Measurements from ENCODE around the gene ETS1. TPM values are rescaled to one million over a fixed set of nuclear protein-coding genes. Genes with fewer than 3 reads are reported as not detected.

ETS1 gene
- total RNA-seq, 1 experiment from 2014 or later, result 67.7 TPM

DNA sequence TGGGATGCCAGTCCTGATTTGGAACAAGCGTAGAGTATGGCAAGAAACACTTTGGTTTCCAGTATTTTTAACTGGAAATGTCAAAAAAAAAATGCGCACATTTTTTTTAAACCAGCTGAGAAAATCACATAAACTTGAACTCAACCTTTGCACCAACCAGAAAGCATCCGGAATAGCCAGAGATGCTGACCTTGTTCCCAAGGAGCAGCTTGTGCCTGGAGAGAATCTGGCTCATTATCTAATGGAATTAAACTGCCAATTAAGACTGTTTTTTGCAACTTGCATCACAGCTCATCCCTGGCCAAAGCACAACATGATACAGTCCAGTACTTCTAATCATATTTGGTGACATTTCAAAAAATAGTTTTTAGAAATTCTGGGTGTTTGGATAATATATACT, 8.4 kb upstream of the ETS1 start:
- no peak for DNase-seq (ENCODE audit: low read depth)

DNA sequence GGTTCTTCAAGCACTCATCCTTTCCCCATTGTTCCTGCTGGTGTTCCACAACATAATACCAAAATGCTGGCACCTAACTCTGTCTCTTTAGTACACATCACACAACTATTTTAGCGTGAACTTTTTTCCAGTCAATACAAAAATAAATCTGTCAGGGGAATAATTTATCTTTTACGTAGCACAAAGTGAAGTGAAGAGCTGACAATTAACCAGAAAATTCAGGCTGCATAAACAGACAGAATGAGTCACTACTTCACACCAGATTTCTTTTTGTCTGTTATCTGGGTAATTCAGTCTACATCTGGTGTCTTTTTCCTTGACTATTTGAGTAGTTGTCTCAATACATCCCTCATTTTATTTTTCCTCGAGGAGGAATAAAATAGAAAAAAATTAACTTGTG, 7.9 kb upstream of the ETS1 start:
- peak; percentile 61 for DNase-seq (ENCODE audit: low read depth)

DNA sequence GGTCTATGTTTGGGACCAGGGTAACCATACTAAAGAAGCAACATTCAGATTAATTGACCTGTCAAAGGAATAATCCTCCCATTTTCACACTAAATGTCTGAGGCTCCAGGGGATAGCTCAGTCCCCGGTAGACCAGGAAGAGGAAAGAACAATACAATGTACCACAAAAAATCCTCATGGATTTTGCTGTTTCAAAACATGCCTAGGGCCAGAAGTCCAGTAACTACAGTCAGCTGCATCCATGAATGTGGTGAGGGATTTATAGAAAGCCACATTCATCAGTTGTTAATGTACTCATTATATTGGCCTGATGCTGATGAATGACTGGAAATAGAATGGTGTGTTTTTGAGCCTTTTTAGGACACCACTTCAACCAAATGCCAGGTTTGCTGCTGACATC, 6.9 kb upstream of the ETS1 start:
- no peak for DNase-seq (ENCODE audit: low read depth)

DNA sequence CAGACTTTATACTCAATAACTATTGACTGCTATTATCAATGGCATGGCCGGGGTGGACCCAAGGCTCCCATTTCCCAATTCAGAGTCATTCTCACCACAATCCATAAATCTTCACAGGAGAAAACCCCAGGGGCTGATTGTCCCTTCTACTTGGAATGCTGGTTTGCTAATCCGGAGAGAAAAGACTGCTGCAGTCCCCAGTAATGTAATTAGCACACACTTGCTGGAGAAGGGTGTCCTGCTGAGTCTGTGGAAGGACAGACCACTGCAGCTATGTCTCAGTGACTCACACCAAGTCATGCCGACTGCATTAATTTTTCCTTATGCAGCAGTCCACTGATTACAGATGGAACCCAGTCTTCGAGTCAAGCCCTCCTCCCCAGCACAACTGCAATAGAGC, 5.9 kb upstream of the ETS1 start:
- DNase-seq (ENCODE audit: low read depth), result peak; percentile 79

DNA sequence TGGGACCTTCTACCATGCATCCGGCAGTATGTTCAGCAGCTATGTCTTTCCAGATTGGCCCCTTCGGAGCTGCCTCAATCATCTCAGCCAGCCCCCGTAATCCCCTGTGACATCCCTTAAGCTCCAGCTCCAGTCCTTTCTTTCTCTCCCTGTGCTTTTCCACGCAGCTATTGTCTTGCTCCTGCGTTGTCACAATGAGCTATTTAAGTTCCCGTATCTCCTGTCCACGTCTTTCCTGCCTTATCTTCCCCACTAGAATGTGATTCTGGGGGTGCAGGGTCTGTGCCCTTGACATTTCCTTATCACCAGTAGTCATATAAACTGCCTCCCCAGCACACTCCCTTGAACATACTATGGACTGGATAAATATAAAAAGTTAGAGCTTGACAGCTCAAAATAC, 5.1 kb upstream of the ETS1 start:
- no peak for DNase-seq (ENCODE audit: low read depth)

DNA sequence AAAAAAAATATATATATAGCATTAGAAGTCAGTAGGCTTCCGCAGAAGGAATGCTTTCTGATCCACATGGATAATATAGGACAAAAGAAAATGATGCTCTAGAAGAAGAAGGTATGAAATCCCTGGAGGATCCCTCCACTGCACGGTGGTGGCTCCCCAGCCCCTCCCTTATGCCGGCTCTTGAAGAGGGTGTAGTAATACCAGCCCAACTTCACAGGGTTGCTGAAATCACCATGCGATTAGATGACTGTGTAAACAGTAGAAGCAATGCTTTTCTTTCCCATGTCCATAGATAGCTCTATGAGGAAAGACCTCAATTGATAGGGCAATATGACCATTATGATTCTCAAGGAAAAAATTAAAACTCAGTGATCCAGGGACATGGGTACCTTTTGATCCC, 3.2 kb upstream of the ETS1 start:
- no peak for DNase-seq (ENCODE audit: low read depth)

DNA sequence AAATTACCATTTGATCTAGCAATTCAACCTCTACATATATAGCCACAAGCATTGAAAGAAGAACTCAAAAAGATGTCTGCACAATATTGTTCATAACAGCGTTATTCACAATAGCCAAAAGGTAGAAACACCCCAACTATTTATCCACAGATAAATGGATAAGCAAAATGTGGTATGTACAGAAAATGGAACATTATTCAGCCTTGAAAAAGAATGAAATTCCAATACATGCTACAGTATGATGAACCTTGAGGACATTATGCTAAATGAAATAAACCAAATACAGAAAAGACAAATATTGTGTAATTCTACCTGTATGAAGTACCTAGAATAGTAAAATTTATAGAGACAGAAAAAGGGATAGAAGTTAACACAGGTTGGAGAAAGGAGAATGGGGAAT, 2.6 kb upstream of the ETS1 start:
- DNase-seq (ENCODE audit: low read depth), result no peak

DNA sequence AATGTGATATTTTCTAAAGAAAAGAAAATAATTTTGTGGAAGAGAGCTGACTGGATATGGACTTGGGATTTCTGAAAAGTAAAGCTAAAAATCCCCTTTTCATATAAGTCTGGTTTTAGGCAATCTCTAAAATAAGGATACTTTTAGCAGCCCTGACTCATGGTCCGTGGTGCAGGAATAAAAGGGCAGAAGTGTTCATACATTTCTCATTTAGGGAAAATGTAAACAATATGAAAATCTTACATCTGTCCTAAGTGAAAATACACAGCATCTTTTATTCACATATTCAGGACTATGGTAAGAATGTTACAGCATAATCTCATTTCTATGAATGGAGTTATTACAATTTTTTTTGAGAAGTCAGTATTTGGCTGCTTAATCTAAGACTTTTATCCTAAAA, 735 bp upstream of the ETS1 start:
- no peak for DNase-seq (ENCODE audit: low read depth)

DNA sequence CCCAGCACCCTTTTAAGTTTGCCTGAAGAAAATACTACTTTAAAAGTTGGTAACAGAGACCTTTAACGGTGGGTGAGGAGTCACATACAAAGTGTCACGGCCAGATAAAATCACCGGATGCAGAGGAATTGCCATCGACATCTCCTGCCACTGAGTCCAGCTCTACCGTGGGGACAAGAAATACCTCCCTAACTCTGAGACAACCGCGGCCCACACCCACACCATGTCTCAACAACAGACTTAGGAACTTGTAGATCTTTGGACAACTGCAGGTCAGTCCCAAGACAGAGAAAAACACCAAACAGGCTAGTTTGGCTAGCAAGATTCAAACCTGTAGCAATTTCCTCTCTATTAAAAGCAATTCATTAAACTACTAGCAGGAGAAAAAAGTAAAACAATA, 669 bp downstream of the ETS1 start:
- DNase-seq (ENCODE audit: low read depth), result no peak

DNA sequence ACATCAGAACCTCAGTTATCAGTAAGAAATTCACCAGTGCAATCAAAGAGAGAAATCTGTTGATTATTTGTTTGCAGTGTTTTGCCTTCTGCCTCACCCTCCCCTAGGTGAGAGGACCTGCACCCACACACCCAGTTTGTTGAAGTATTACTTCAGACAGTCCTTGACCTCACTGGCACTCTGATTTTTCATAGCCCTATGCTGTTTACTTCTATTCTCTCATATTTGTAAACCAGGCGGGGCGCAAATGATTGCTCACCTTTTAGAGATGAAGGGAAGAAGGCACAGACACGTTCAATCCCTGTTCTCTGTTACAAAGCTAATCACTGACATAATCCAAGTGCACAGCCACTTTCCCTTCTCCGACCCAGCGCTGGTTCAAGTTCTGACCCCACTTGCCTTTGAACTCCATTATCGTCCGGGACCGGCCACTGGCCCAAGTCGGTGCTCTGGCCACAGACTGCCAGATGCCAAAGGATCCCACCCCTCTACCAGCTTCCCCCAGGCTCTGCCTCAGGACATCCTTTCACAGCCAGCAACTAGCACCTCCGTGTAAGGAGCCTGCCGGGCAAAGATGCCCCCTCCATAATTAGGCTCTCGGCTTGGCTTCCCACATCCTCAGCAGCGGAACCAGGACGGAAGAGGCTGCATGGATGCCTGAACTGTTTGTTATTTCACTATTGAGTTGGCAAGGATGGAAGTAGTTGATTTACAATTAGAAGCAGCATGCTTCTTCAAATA, 1.7 kb downstream of the ETS1 start:
- no peak for DNase-seq (ENCODE audit: low read depth)

DNA sequence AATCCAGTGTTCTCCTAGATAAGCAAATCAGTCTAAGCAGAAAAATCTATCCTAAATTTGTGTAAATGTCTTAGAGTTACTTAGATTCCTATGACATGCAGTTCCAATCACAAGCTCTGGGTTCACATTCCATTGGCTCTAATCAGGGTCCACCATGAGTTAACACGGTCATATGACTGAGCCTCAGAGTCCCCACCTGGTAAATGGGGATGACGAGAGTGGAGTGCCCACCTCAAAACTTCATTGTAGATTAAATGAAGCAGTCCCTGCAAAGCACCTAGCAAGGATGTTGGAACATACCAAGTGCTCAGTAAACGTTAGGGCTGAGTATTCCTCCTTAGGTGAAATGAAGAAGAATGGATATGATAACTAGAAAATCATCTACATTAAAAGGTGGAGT, 3.1 kb downstream of the ETS1 start:
- DNase-seq (ENCODE audit: low read depth), result no peak

DNA sequence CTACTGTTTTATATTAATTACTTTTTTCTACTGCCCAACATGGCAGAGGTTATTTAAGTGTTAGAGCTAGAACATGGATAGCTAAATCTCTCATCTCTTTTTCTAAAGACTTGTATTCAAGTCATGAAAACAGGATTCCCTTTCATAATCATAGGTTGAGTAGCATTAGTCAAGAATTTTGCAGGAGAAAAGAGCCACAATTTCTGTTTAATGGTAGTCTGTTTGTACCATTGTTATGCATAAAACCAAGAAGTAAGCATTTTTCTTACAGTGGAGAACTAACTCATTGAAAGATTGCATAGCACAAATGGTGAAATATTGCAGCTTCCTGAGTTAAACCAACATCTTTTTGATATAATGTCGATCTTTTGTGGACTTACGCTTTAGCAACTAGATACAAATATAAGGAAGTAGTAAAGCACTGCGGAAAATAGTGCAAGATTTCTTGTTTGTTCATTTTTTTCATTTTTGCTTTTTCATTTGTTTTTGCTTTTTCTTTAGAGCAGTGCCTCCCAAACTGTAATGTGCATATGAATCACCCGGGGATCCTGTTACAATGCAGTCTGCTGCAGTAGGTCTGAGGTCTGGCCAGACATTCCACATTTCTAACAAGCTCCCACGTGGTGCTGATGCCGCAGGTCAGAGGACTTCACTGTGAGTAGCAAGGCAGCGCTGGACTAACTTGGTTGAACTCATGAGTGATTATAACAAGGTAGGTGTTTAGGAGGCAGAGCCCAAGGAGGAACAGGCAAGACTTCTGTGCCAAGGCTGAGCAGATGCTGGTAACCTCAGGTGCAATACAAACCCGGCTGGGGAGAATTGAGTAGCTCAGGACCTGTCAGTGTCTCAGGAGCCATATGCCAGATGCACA, 4.6 kb downstream of the ETS1 start:
- peak; percentile 95 for DNase-seq (ENCODE audit: low read depth)

DNA sequence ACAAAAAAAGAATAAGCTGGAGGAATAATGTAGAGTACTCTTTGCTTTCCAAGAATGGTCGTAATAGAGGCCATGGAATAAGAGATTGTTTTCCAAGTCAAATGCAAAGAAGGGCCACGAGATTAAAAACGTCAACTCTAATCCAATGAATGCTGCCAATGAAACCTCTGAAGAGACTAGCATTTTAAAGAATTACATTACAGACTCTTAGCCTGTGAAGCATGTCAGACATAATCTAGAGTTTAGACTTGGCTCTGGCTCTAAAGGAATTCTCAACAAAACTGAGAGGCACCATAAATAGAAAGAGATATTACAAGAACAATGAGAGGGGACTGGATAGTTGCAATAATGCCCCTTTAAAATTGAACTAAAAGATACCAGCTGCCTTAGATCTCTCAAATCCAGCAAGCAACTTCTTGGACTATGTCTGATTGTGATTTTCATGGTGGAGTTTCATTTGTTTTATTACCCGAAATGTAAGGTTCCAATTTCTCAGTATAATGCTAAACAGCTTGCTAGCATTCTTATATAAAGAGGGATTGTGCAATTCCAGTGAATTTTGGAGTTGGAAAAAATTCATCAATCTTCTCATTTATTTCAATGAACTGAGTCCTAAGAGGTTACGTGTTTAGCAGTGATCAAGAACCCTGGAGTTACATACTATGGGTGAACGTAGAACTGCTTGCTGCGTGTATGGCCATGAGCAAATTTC, 5.6 kb downstream of the ETS1 start:
- DNase-seq (ENCODE audit: low read depth), result no peak

DNA sequence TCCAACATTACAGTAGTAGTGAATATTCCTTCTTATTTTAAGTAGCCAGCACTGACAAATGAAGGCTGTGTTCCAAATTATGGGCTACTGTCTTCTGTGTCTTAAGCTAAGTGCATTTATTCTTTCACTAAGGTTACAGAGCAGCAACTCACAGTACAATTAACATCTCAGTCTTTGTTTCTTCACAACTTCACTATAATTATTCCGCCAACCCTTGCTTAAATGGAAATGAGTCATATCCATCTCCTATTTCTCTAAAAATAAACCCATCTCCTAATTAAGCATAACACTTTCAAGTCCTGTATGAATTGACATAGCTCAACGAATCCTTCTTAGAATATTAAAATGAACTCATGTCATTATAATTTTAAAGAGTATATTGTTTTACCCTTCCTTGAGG, 6.7 kb downstream of the ETS1 start:
- DNase-seq (ENCODE audit: low read depth), result peak; percentile 11

DNA sequence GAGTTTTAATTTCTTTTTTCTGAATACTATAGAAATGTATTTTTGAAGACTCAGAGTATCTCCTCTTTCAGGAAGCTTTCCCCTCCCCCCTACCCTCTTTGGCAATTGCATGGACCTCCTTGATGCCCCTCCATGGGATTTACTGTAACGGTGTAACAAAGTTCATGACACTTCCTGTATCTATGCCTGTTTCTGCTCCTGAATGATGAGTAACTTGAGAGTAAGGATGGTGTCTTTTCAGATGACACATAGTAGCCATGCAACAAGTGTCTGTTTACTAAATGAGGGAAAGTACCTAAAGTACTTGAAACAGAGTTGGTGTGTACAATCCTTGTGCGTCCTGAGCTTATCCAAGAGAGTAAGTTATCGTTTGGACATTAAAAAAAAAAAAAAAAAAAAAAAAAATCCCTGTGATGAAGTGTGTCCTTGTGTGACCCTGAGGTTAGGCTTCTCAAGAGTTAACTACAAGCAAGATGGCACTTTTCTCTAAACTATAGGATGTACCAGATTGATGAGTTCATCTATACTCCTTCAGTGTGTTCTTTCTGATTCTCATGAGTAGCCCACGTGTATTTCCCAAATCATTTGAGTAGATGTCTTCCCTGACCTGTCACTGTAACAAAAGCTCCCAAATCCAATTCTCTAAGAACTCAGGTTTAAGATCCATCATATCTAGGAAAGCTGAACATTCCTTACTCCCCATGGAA, 7.4 kb downstream of the ETS1 start:
- DNase-seq (ENCODE audit: low read depth), result peak; percentile 76

DNA sequence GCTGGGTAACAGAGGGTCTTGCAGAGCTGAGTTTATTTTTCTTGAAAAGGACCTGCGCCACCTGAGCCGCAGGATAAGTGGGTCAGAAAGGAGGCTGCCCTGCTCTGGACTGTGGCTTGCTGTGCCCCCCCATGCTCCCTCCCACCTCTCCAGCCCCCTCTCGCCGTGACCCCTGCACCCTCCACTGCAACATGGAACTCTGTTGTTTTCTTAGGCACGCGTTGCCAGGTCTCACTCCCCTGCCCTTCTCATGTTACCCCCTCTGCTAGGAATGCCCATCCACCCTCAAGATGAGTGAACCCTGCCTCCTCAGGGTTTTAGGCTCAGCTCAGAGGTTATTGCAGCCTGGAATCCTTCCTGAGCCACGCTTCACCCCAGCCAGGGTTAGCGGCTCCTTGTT, 10.8 kb downstream of the ETS1 start:
- no peak for DNase-seq (ENCODE audit: low read depth)

DNA sequence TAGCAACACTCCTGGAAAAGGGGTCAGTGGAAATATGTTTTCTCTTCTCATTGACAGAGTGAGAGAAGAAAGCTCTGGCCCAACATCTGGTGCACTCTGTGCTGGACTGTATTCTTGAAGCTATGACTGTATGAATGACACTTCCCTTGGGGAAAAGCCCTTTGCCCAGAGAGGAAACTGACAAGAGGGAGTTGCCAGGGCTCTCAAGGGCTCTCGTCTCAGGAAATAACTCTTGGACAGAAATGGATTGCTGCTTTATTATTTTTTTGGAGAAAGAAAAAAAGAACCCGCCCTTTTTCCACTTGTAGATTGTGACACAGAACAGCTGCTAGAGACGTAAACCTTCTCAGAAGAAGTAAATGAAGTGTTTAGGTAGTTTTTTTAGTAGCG, 11.4 kb downstream of the ETS1 start:
- DNase-seq (ENCODE audit: low read depth), result peak; percentile 43

DNA sequence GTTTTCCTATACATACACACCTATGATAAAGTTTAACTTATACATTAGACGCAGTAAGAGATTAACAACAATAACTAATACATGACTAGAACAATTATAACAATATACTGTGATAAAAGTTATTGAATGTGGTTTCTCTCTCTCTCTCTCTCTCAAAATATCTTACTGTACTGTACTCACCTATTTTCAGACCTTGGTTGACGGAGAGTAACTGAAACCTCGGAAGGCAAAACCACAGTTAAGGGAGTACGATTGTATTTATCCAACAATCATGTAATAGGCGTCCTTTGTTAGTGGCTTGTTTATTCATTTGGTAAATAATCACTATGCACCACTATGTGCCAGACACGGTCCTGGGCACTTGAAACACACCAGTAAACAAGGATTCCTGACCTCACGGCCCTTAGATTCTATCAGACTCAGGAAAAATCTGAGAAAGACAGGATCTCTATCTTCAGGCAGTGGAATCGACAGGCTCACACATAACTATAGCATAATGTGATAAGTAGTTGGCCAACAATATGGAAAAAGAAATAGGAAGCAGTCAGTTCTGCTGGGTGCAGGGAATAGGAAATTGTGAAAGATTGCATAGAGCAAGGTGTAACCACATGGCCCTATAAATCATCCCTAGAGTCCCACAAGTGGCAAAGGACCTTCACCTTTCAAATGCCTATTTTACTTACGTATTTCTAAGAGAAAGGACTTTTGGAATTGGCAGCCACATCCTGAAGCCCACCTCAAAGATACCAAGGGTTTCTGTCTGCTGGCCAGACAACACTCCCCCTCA, 12.0 kb downstream of the ETS1 start:
- peak; percentile 46 for DNase-seq (ENCODE audit: low read depth)

DNA sequence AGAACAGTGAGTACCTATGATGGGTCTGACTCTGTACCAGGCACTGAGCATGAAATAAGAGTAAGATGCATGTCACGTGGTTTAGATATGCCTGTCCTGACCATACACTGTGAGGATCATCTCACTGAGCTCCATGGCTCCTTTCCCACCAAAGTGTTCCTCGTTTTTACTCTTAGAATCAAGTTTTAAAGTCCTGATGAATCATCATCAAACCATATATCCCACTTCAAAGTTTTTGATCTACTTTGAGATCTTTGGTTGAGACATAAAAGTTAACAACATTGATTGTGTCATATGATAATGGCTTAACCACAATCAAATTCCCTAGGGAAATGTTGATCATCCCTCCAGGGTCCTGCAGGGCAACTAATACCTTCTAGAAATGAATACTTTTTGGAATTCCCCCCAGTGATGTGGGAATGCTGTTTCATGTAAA, 12.8 kb downstream of the ETS1 start:
- peak; percentile 86 for DNase-seq (ENCODE audit: low read depth)

DNA sequence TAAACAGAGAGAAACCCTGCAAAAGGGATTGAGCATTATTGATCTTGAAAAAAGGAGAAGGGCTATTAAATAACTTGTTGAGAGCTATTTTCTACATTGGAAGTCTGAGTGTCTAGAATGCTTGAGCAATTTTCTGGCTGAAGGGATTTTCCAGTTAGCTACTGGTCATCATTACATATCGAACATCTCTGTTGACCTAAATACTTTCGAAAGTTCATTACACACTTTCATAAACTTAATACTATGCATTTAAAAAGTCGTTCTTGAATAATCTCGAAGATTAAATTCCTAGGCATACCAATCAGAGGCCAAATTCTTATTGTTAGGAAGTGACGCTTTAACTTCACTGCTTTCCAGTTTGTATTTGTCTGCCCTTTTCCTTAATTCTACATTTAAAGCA, 13.7 kb downstream of the ETS1 start:
- DNase-seq (ENCODE audit: low read depth), result no peak

DNA sequence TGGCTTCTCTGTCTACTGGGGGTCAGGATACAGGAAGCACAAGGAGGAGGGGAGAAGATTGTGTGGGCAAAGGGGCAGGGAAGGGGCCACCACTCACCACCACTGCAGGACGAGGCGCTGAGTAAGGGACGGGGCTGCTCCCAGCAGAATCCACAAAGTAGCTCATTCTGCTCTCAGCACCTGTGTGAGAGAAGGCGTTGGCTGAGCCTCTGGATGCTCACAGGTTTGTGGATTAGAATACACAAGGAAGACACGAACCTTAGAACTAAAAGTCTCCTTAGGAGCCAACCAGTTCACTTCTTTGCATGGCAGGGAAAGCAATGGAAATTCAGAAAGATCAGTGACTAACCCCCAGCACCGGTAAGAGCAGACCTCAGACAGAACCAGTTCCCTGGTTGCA, 14.4 kb downstream of the ETS1 start:
- DNase-seq (ENCODE audit: low read depth), result no peak

Measured in M059J (cell line).